HepG2 (cell line): ENCODE results near the gene CYB5R3. TPM values are rescaled to one million over a fixed set of nuclear protein-coding genes. Genes with fewer than 3 reads are reported as not detected.

Experiments used
- ATM ChIP-seq: fragments of 450-650 bp; IDR thresholded peaks from 2 replicates; pipeline ENCODE4 v1.7.1; 2017; ENCODE audit warnings: mild to moderate bottlenecking, borderline replicate concordance
- DPF2 ChIP-seq: sonication (generic); formaldehyde crosslinking; IDR thresholded peaks from 2 replicates; pipeline ENCODE4 v1.4.0; 2020; ENCODE audit warnings: mild to moderate bottlenecking, low read depth, missing genetic modification reagents, borderline replicate concordance
- MEIS2 ChIP-seq: sonication (generic); formaldehyde crosslinking; IDR thresholded peaks from 2 replicates; pipeline ENCODE4 v1.9.0; 2021; ENCODE audit warnings: mild to moderate bottlenecking, missing genetic modification reagents
- NBN ChIP-seq: fragments of 450-650 bp; conservative IDR thresholded peaks from 2 replicates; pipeline ENCODE4 v1.6.1; 2017
- NFKBIZ ChIP-seq: IDR thresholded peaks from 2 replicates; pipeline ENCODE4 v1.6.1; 2018; ENCODE audit warnings: missing genetic modification reagents, missing compliant biosample characterization
- PHF21A ChIP-seq: sonication (generic); formaldehyde crosslinking; IDR thresholded peaks from 2 replicates; pipeline ENCODE4 v1.5.0; 2020; ENCODE audit warnings: mild to moderate bottlenecking, missing genetic modification reagents
- POLR2A ChIP-seq, 2 experiments: IDR thresholded peaks; 2 replicates each; pipeline ENCODE4 v1.6.1; 2011; ENCODE audit warnings: low read depth in 2 of 2, low read length in 2 of 2, mild to moderate bottlenecking in 1 of 2, moderate library complexity in 1 of 2; ENCODE audit not compliant: insufficient read depth in 1 of 2
- RXRA ChIP-seq: sonication (generic); formaldehyde crosslinking; IDR thresholded peaks from 2 replicates; pipeline ENCODE4 v1.5.1; 2020; ENCODE audit warnings: missing genetic modification reagents
- SAFB2 ChIP-seq: sonication (generic); formaldehyde crosslinking; IDR thresholded peaks from 2 replicates; pipeline ENCODE4 v1.5.1; 2020; ENCODE audit warnings: missing genetic modification reagents, low read depth, mild to moderate bottlenecking, borderline replicate concordance
- SKI ChIP-seq: fragments of 450-650 bp; IDR thresholded peaks from one replicate; pipeline ENCODE4 v1.6.1; 2018; ENCODE audit warnings: mild to moderate bottlenecking; ENCODE audit not compliant: partially characterized antibody
- SP1 ChIP-seq, 2 experiments: fragments of 450-650 bp in 1 of 2; sonication (generic) in 1 of 2; formaldehyde crosslinking in 1 of 2; IDR thresholded peaks; 2 replicates each; pipeline versions ENCODE4 v1.4.0 to v1.6.1; 2016 to 2020; ENCODE audit warnings: missing genetic modification reagents in 1 of 2
- SP5 ChIP-seq: IDR thresholded peaks from 2 replicates; pipeline ENCODE4 v1.6.1; 2016; ENCODE audit warnings: low read depth, borderline replicate concordance
- SRF ChIP-seq: IDR thresholded peaks from 2 replicates; pipeline ENCODE4 v1.6.1; 2011; ENCODE audit warnings: mild to moderate bottlenecking, low read depth, low read length, moderate library complexity
- THYN1 ChIP-seq: sonication (generic); formaldehyde crosslinking; IDR thresholded peaks from 2 replicates; pipeline ENCODE4 v1.8.1; 2023; ENCODE audit warnings: low read depth, mild to moderate bottlenecking, moderate library complexity, missing genetic modification reagents, borderline replicate concordance
- ZBTB20 ChIP-seq: sonication (generic); formaldehyde crosslinking; IDR thresholded peaks from 2 replicates; pipeline ENCODE4 v1.8.1; 2023; ENCODE audit warnings: missing genetic modification reagents, low read depth, mild to moderate bottlenecking, borderline replicate concordance
- ZFP37 ChIP-seq: sonication (generic); formaldehyde crosslinking; IDR thresholded peaks from 2 replicates; pipeline ENCODE4 v1.4.0; 2020; ENCODE audit warnings: missing genetic modification reagents, borderline replicate concordance
- ZNF33B ChIP-seq: sonication (generic); formaldehyde crosslinking; IDR thresholded peaks from 2 replicates; pipeline ENCODE4 v1.5.1; 2020; ENCODE audit warnings: mild to moderate bottlenecking, missing genetic modification reagents
- ZNF644 ChIP-seq: IDR thresholded peaks from 2 replicates; pipeline ENCODE4 v1.6.1; 2016; ENCODE audit warnings: low read depth
- ZNF782 ChIP-seq: sonication (generic); formaldehyde crosslinking; IDR thresholded peaks from 2 replicates; pipeline ENCODE4 v1.4.0; 2020; ENCODE audit warnings: missing genetic modification reagents, mild to moderate bottlenecking, borderline replicate concordance
- polyA plus RNA-seq, 8 experiments: library from polyadenylated mRNA; depleted of rRNA in 3 of 8; stranded (reverse) in 7 of 8; unstranded in 1 of 8; fragments of >200 nt; fragmentation: Illumina TruSeq in 4 of 8; extraction: Trizol in 4 of 8; gene quantifications; 2 replicates each; pipeline versions ENCODE4 v1.2.1 to v1.2.3, GENCODE V29; 2011 to 2016; ENCODE audit warnings: low read depth in 4 of 8, missing spikeins in 1 of 8, mixed read lengths in 1 of 8; ENCODE audit not compliant: insufficient read depth in 1 of 8
- total RNA-seq, 5 experiments: library from RNA; depleted of rRNA; stranded (reverse); fragments of >200 nt; fragmentation: Illumina TruSeq; extraction: Trizol; gene quantifications; 2 replicates each; pipeline ENCODE4 v1.2.3, GENCODE V29; 2016; ENCODE audit warnings: low read depth in 1 of 5
- TF ChIP-seq, protein P1 (sequence below): sonication (generic); formaldehyde crosslinking; IDR thresholded peaks from 2 replicates; pipeline ENCODE4 v1.4.0; 2020; ENCODE audit warnings: mild to moderate bottlenecking, missing genetic modification reagents
- TF ChIP-seq, protein P2 (sequence below), 2 experiments: fragments of 450-650 bp in 1 of 2; sonication (generic) in 1 of 2; formaldehyde crosslinking in 1 of 2; IDR thresholded peaks; 2 replicates each; pipeline versions ENCODE4 v1.6.1 to v1.8.0; 2016 to 2022; ENCODE audit warnings: antibody characterized with exemption in 1 of 2, mild to moderate bottlenecking in 1 of 2, missing genetic modification reagents in 1 of 2

The CYB5R3 gene
- total and polyA plus RNA-seq, 2 of the 13 experiments (the other 11 are each of a cell fraction or from before 2014, with no cell fraction given): 32.4 to 305 TPM

DNA sequence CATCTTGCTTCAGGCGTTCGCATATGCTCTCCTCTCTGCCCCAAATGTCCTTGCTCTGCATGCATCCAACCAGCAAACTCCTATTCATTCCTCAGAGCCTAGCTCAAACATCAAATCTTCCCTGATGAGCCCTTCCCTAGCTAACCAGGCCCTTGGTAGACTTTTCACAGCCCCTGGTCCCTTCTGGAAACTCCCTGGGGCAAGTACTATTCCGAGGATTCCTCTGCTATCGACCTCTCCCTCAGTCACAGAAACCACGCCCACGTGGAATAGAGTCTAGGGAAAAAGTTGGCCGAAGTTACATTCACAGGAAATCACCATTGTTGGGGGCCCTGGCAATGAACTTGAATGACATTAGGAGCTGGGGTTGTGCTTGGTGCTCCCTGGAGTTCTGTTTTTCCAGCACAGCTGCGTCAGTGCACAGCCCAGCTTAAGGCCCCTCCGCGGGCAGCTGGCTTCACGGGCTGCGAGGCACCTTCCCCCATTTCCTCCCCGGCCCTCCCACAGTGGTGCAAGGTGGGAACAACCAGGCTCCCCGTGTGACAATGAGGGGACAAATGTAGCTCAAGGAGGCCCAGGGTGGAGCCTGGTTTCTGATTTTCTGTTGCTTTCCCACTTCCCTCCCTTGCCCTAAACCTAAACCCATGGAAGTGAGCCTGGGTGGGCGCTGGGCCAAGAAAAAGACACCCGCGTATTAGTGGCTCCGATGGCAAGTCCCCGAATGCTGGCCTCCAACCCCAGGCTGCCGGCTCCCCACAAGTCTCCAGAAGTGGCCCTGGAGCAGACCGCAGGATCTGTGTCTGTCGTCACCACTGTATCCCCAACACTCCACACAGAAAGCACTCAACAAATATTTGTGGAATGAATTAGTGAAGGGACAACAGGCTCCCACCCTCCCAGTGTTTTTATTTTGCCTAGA lies 4.5 kb downstream of the CYB5R3 start (continued):
- TF ChIP-seq THYN1 (CRISPR knock-in tag) (no peak), SRF (no peak), MEIS2 (CRISPR knock-in tag) (no peak), PHF21A (CRISPR knock-in tag) (no peak), NFKBIZ (CRISPR knock-in tag) (no peak), SP1 (IDR thresholded peaks at IDR 0.05) (no peak), SP1 (CRISPR knock-in tag; IDR thresholded peaks at IDR 0.05) (no peak), NBN (no peak), SAFB2 (CRISPR knock-in tag) (no peak), ATM (no peak), ZBTB20 (CRISPR knock-in tag) (no peak), ZNF782 (CRISPR knock-in tag) (no peak), RXRA (CRISPR knock-in tag) (no peak), ZNF644 (CRISPR knock-in tag) (no peak), ZFP37 (CRISPR knock-in tag) (no peak), SKI (peak; percentile 57), ZNF33B (no peak), DPF2 (CRISPR knock-in tag) (no peak), POLR2A (IDR thresholded peaks at IDR 0.05; ENCODE audit: insufficient read depth in 1 of 2, low read depth in 2 of 2, low read length in 2 of 2) (no peak), SP5 (CRISPR knock-in tag) (no peak)
- TF ChIP-seq, protein P1, sequence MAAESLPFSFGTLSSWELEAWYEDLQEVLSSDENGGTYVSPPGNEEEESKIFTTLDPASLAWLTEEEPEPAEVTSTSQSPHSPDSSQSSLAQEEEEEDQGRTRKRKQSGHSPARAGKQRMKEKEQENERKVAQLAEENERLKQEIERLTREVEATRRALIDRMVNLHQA (CRISPR knock-in tag): no peak
- TF ChIP-seq, protein P2, sequence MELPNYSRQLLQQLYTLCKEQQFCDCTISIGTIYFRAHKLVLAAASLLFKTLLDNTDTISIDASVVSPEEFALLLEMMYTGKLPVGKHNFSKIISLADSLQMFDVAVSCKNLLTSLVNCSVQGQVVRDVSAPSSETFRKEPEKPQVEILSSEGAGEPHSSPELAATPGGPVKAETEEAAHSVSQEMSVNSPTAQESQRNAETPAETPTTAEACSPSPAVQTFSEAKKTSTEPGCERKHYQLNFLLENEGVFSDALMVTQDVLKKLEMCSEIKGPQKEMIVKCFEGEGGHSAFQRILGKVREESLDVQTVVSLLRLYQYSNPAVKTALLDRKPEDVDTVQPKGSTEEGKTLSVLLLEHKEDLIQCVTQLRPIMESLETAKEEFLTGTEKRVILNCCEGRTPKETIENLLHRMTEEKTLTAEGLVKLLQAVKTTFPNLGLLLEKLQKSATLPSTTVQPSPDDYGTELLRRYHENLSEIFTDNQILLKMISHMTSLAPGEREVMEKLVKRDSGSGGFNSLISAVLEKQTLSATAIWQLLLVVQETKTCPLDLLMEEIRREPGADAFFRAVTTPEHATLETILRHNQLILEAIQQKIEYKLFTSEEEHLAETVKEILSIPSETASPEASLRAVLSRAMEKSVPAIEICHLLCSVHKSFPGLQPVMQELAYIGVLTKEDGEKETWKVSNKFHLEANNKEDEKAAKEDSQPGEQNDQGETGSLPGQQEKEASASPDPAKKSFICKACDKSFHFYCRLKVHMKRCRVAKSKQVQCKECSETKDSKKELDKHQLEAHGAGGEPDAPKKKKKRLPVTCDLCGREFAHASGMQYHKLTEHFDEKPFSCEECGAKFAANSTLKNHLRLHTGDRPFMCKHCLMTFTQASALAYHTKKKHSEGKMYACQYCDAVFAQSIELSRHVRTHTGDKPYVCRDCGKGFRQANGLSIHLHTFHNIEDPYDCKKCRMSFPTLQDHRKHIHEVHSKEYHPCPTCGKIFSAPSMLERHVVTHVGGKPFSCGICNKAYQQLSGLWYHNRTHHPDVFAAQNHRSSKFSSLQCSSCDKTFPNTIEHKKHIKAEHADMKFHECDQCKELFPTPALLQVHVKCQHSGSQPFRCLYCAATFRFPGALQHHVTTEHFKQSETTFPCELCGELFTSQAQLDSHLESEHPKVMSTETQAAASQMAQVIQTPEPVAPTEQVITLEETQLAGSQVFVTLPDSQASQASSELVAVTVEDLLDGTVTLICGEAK (IDR thresholded peaks at IDR 0.05): no peak
- TF ChIP-seq, protein P2 (CRISPR knock-in tag; IDR thresholded peaks at IDR 0.05): no peak
